Renal cortical epithelial cell (primary cell): Measurements from ENCODE around the gene HMX1. TPM values are rescaled to one million over a fixed set of nuclear protein-coding genes. Genes with fewer than 3 reads are reported as not detected.

Experiments used
- DNase-seq: peaks from one replicate; pipeline ENCODE4 v3.0.0-alpha.2; 2011; ENCODE audit warnings: low read depth
- total RNA-seq: library from RNA; depleted of rRNA; stranded (reverse); fragments of >200 nt; gene quantifications from 2 replicates; pipeline ENCODE4 v1.2.3, GENCODE V29; 2014

Gene HMX1
- total RNA-seq, 1 donor from 2014 or later = not detected

DNA sequence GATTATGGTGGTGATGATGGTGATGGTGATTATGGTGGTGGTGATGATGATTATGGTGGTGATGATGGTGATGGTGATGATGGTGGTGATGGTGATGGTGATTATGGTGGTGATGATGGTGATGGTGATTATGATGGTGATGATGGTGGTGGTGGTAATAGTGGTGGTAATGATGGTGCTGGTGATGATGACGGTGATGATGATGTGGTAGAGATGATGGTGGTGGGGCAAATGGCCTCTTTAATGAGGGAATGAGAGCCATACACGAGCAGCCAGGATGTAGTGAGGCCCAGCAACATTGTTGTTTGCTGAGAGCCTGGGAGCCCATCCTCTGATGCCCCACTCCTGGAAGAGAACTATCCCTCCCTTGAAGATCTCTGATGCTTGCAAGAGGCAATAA lies 29.0 kb downstream of the HMX1 start:
- no peak for DNase-seq

DNA sequence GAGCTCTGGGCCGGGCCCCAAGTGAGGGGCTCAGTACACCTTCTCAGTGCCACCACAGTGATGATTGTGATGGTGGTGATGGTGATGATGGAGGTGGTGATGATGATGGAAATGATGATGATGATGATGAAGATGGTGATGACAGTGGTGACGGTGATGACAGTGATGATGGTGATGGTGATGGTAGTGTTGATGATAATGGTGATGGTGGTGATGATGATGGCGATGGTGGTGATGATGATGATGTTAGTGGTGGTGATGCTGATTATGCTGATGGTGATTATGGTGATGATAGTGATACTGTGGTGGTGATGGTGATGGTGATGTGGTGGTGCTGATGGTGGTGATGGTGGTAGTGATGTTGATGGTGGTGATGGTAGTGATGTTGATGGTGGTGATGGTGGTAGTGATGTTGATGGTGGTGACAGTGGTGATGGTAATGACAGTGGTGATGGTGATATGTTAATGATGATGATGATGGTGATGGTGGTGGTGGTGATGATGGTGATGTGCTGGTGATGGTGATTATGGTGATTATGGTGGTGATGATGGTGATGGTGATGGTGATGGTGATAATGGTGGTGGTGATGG lies 29.9 kb downstream of the HMX1 start:
- DNase-seq = no peak

- DNase-seq = no peak
Observed at GRCh38 chr4:8840816-8841455, 30.7 kb downstream of the HMX1 start.

DNA sequence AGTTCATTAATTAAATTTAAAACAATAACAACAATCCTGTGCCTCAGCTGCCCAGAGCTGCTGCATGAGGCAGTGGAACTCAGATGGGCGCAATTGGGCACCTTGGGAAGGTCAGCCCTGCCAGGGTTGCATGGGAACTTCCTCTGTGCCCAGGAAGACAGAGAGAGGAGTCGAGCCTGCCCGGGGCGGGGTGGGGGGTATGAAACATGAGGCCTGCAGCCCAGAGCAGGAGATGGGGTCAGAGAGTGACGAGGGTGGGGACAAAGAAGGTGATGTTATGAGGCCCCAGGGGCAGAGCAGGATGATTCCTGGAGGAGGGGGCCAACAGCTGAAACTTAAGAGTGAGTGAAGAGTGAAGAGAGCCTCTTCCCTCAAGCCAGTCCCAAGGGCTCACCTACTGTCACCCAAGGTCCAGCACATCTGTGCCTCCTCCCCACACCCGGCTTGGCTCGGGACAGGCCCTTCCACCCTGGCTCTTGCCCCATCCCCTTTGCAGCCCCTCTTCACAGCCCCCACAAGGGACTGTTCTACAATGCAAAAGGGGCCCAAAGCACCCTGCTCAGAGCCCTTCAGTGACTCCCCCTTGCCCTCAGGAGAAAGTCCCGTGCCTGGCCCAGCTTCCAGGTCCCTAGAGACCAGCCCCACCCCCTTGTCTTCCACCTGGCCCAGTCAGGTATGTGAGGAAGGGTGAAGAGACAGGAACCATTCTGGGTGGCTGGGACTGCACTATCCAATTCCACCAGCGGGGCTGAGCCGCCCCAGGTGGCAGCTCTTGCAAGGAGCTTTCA lies 31.4 kb downstream of the HMX1 start:
- DNase-seq = no peak

DNA sequence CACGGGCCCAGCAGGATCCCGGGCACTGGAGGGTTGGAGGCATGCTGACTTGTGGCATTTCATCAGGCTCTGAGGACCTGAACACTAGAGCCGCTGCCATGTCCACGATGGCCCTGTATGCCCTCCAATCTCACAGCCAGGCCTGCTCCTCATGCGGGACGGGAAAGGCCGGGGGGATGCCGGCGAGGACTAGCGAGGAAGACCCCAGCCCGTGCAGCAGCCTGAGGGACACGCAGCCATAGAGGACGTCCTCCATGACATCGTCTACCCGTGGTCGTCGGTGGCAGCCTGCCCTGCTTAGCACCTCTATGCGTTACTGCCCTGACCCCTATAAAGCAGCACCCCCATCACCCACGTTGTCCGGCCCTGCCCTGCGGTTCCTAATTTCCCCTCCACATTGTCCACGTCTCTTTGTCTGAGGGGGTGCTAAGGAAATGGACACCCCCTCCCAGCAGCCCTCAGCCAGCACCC lies 32.6 kb downstream of the HMX1 start:
- no peak for DNase-seq

GRCh38 chr4:8838296-8838960 lies 33.2 kb downstream of the HMX1 start:
- DNase-seq = no peak

DNA sequence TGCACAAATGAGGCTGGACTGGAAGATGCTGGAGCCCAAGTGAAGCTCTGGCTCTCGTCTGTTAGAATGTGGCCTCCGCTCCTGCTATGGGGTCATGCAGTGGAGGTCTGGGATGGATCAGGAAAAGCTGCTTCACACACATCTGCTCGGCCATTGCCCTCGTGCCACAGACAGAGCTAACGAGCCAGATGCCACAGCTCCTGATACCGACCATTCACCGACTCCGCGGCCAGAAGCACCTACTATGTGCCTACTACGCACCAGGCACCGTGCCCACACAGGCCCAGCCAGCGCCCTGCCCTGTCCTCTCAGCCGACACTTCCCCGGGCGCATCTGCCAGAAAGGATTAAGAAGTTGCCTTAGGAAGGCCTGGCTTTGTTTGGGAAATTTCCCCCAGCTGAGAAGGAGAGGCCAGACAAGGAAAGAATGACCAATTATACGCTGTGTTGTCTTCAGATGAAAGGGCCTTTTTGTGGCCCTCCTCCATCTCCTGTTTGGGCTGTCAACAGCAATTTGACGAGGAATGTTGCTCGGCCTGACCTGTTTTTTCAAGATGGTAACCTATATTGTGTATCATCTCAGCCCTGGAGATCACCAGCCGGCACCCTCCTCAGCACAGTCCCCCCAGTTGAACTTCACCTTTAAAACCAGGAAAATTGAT lies 34.3 kb downstream of the HMX1 start:
- DNase-seq = no peak

GRCh38 chr4:8836664-8837171 lies 34.9 kb downstream of the HMX1 start:
- DNase-seq = no peak

GRCh38 chr4:8835521-8836365 lies 35.9 kb downstream of the HMX1 start:
- DNase-seq = no peak

DNA sequence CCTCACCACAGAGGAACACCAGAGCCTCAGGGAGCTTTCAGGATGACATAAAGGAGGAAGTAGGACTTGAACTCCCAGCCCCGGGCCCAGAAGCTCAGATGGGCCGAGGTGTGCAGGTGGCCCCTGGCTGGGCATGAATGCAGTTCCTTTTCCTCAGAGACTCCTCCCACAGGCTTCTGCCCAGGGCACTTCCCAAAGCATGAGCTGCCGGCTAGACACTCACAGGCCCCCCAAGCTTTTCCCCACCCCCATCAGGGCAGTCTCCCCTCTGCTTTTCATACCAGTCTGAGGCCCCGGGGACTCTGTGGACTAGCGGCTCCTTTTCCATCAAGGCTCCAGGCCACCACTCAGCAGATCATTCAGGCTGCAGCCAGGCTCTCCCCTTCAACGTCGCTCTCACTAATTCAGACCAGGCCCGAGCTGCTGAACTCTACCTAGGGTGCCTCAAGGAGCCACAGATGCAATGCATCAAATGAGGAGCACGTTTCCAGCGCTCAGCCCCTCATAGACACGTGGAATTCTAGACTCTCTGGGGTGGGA lies 36.9 kb downstream of the HMX1 start:
- DNase-seq = no peak

- DNase-seq = no peak
Observed at GRCh38 chr4:8832113-8832915, 39.3 kb downstream of the HMX1 start.

GRCh38 chr4:8831221-8832112 lies 40.2 kb downstream of the HMX1 start:
- DNase-seq = no peak

GRCh38 chr4:8830611-8831200 lies 40.9 kb downstream of the HMX1 start:
- no peak for DNase-seq

DNA sequence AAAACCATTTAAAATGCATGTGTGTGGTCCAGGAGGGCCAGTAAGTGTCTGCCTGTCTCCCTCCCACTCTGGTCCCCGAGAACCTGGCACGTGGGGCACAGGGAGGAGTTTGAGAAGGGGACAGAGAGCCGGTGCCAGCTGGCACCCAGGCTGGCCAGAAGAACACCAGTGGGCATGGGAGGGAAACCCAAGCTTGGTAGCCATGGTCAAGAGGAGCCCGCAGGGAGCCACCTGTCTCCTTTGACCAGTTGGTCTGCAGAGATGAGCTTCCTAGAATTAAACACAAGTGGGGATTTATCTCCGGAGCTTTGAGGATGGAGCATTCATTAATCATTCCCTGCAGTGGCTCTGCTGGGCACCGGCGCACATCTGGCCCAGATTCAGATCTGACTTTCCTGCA lies 41.6 kb downstream of the HMX1 start:
- no peak for DNase-seq

- no peak for DNase-seq
Observed at GRCh38 chr4:8829584-8829983, 42.1 kb downstream of the HMX1 start.

DNA sequence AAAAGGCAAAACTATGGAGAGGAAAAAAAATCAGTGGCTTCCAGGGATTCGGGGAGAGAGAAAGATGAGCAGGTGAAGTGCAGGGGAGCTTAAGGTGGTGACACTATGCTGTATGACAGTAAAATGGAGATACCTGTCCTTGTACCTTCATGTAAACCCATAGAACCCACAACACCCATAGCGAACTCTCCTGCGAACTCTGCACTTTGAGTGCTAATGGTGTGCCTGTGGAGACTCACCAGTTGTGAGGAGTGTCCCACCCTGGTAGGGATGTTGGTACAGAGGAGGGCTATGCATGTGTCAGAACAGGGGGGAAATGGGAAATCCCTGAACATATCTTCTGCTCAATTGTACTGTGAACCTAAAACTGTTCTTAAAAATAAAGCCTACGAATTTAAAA lies 42.8 kb downstream of the HMX1 start:
- DNase-seq = no peak

DNA sequence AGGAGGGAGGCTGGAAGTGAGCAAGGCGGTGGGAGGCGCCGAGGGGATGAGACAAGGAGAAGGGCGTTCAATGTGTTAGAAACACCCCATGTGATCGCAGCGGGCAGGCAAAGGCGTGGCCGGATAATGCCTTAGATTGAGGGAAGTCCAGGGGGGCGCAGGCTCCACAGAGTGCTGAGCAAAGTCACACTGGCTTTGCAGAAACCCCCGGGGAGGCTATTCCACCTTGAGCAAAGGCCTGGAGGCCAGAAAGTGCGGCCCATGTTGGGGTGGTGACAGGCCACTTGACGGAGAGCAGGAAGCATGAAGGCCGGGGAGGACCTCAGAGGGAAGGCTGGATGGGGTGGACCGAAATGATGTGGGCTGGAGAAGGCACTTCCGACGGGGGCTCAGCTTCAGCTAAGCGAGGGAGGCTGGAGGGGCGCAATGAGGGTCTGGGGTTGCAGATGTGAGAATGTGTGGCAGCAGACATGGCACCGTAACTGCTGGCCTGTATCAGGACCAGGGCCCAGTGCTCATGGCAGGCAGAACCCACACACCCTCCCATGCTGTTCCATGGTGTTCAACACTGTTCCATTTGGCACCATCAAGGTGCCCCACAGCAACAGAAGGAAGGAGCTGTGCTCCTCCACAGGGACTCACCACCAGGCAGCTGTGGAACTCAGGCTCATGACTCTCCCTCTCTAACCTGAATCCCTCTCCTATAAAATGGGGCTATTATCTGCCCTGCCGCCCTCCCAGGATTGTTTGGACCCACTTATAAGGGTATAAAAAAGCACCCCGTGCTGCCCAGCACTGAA lies 50.3 kb downstream of the HMX1 start:
- DNase-seq = no peak
